B cell (primary cell): ENCODE data around the gene MROH7.

Experiments
- EZH2 ChIP-seq: IDR thresholded peaks from 2 replicates; pipeline ENCODE4 v1.6.1; 2012; ENCODE audit warnings: borderline replicate concordance, low read depth, mild to moderate bottlenecking, moderate library complexity, low read length; ENCODE audit not compliant: insufficient read depth, poor library complexity, severe bottlenecking
- TF ChIP-seq, protein P1 (sequence below): fragments of 200-600 bp; IDR thresholded peaks from one replicate; pipeline ENCODE4 v1.8.0; 2022; ENCODE audit warnings: antibody characterized with exemption, mild to moderate bottlenecking

DNA sequence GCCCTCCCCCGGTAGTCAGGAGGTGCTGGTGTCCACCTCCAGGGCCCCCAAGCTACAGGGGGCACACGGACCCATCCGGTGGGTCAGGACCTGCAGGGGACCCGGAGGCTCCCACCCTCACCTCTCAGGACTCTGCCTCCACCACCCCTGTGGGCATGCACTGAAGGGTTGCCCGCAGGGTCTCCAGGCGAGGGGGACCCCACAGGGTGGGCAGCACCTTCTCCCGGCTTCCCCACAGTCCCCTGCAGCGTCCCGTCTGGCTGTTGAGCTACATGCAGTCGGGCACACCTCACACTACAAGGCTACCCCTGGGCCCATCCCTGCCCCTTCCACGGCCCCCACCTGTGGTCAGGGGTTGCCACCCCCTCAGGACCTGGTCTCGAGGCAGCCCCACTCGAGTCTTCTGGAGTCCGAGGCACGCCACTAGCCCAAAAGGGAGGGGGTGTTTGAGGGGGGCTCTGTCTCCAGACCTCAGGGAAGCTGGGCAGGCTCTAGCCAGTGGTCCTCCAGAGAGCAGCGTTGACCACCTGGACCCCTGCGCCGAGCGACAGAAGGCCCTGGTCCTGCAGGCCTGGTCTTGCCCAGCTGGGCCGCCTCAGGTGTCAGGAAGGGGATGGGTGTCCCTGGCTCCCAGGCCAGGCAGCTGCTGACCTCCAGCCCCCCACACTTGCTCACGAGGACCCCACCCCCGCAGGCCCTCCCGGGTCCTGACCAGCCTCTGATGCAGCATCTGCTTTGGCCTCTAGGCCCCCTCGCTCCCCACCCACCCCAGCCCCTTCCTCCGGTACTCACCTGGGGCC, 113.1 kb downstream of the MROH7 start:
- TF ChIP-seq, protein P1, sequence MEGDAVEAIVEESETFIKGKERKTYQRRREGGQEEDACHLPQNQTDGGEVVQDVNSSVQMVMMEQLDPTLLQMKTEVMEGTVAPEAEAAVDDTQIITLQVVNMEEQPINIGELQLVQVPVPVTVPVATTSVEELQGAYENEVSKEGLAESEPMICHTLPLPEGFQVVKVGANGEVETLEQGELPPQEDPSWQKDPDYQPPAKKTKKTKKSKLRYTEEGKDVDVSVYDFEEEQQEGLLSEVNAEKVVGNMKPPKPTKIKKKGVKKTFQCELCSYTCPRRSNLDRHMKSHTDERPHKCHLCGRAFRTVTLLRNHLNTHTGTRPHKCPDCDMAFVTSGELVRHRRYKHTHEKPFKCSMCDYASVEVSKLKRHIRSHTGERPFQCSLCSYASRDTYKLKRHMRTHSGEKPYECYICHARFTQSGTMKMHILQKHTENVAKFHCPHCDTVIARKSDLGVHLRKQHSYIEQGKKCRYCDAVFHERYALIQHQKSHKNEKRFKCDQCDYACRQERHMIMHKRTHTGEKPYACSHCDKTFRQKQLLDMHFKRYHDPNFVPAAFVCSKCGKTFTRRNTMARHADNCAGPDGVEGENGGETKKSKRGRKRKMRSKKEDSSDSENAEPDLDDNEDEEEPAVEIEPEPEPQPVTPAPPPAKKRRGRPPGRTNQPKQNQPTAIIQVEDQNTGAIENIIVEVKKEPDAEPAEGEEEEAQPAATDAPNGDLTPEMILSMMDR = no peak
- no peak for TF ChIP-seq EZH2
